Activated effector memory CD4-positive, alpha-beta T cell treated with anti-CD3 and anti-CD28 coated beads, Interleukin-2, amount 50 U/mL, for 16 hours (primary cell): ENCODE data around the gene ANKRD11.
"Not testable (repeated sequence)": the region's sequence is repeated elsewhere in the genome, so short reads cannot be mapped to it uniquely, and the experiment has no call there.

Experiments
- DNase-seq: peaks from one replicate; pipeline ENCODE4 v3.0.0-alpha.2; 2020

The ANKRD11 gene

GRCh38 chr16:89311636-89312035 is 178.7 kb downstream of the ANKRD11 start:
- DNase-seq = no peak

GRCh38 chr16:89309438-89310122 is 180.8 kb downstream of the ANKRD11 start:
- DNase-seq = no peak

- no peak for DNase-seq
Measured at GRCh38 chr16:89308391-89309333, 181.7 kb downstream of the ANKRD11 start.

GRCh38 chr16:89307421-89307805 is 182.9 kb downstream of the ANKRD11 start:
- no peak for DNase-seq

- DNase-seq = not testable (repeated sequence)
Measured at GRCh38 chr16:89306457-89307420, 183.6 kb downstream of the ANKRD11 start.

GRCh38 chr16:89304941-89305705 is 185.2 kb downstream of the ANKRD11 start:
- no peak for DNase-seq

GRCh38 chr16:89304181-89304851 is 186.0 kb downstream of the ANKRD11 start:
- no peak for DNase-seq

- DNase-seq = no peak
Measured at GRCh38 chr16:89303617-89304016, 186.7 kb downstream of the ANKRD11 start.

- DNase-seq = no peak
Measured at GRCh38 chr16:89300976-89301360, 189.4 kb downstream of the ANKRD11 start.

- DNase-seq = no peak
Measured at GRCh38 chr16:89300311-89300975, 189.9 kb downstream of the ANKRD11 start.

- DNase-seq = not testable (repeated sequence)
Measured at GRCh38 chr16:89299357-89300111, 190.8 kb downstream of the ANKRD11 start.

GRCh38 chr16:89298623-89299225 is 191.6 kb downstream of the ANKRD11 start:
- no peak for DNase-seq

- no peak for DNase-seq
Measured at GRCh38 chr16:89297910-89298545, 192.3 kb downstream of the ANKRD11 start.

- DNase-seq = no peak
Measured at GRCh38 chr16:89297156-89297874, 193.0 kb downstream of the ANKRD11 start.

- DNase-seq = no peak
Measured at GRCh38 chr16:89295915-89296314, 194.4 kb downstream of the ANKRD11 start.

GRCh38 chr16:89295071-89295900 is 195.1 kb downstream of the ANKRD11 start:
- DNase-seq = no peak

GRCh38 chr16:89294486-89294885 is 195.9 kb downstream of the ANKRD11 start:
- DNase-seq = no peak
